ENCODE results near the gene MRPL24. TPM values are rescaled to one million over a fixed set of nuclear protein-coding genes. Genes with fewer than 3 reads are reported as not detected.

MRPL24 gene
- total and polyA plus RNA-seq, 2 donors from 2014 or later, result 71.9 to 174 TPM

DNA sequence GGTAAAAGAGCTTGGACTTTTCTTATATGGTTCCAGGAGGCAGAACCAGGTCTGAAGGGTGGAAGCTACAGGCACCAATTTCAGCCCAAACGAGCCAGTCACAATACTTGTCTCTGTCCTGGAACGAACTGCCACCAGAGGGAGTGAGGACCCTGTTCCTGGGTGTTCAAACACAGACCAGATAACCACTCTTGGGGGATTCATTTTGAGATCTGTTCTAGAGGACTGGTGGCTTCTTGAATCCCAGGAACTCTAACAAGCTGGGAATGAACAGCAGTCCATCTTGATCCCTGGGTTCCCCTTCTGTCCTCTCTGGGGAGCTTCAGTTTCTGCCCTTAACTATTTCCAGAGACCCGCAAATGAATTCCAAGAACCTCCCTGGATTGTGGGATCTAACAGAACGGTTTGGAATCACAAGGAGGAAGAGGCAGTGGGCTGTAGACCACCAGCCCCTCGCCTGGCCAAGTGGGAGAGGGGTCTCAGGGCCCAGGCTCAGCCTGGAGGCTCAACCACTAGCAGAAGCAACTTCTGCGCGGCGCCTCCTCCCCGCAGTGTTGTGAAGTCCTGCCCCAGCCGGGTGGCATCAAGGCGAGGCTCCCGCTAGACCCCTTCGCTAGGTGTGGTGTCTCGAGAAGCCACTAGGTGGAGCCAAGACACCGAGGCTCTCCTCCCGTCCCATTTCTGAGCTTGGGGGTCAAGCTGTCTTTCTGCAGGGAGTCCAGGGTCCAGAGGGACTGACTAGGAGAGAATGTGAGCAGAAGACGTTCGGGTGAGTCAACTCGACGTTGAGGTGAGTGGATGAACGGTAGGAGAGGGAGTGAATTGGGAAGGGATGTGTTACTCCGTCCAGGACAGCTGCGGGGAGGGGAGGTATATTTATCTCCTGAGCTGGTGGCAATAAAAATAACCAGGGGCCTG is 51.6 kb downstream of the MRPL24 start:
- no peak for FAIRE-seq

More for the DNA sequence above, 51.6 kb downstream of the MRPL24 start:
- H3K4me3 ChIP-seq (ENCODE audit: low read length in 3 of 3), result peak overlapping the region in 1 of 3 donors; percentile 4
- no peak overlapping the region for H3K9ac ChIP-seq (ENCODE audit: low read length in 3 of 3)
- H3K27ac ChIP-seq (ENCODE audit: low read depth in 2 of 2, low read length in 2 of 2), result no peak overlapping the region
- no peaks in the 10 kb centered on the region for H3K27me3 ChIP-seq (ENCODE audit: control insufficient read depth, insufficient read depth, low read length)
- intact Hi-C loops (cut with DNase I), result no loop called here
- H3K36me3 ChIP-seq (ENCODE audit: control insufficient read depth in 2 of 3, insufficient read depth in 3 of 3, low read length in 3 of 3), result no peaks in the 10 kb centered on the region
- no peaks in the 10 kb centered on the region for H3K9me3 ChIP-seq (ENCODE audit: control insufficient read depth in 2 of 3, insufficient read depth in 1 of 3, low read length in 3 of 3)
- TF ChIP-seq, protein P1, sequence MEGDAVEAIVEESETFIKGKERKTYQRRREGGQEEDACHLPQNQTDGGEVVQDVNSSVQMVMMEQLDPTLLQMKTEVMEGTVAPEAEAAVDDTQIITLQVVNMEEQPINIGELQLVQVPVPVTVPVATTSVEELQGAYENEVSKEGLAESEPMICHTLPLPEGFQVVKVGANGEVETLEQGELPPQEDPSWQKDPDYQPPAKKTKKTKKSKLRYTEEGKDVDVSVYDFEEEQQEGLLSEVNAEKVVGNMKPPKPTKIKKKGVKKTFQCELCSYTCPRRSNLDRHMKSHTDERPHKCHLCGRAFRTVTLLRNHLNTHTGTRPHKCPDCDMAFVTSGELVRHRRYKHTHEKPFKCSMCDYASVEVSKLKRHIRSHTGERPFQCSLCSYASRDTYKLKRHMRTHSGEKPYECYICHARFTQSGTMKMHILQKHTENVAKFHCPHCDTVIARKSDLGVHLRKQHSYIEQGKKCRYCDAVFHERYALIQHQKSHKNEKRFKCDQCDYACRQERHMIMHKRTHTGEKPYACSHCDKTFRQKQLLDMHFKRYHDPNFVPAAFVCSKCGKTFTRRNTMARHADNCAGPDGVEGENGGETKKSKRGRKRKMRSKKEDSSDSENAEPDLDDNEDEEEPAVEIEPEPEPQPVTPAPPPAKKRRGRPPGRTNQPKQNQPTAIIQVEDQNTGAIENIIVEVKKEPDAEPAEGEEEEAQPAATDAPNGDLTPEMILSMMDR (IDR thresholded peaks at IDR 0.05; ENCODE audit: borderline replicate concordance, extremely low read depth, insufficient read depth), result peak; percentile 89
- peak; percentile 90 to 96 (median 95) for DNase-seq
- peaks cover 0 to 12% (median 6%) of the 10 kb centered on the region in 3 donors for H3K4me1 ChIP-seq (ENCODE audit: control insufficient read depth in 2 of 3, insufficient read depth in 2 of 3, low read depth in 1 of 3, low read length in 3 of 3)

Other genes with a start within 250 kb of the MRPL24 start
- 49.3 TPM for gene MEF2D, start 240.3 kb downstream of the MRPL24 start, total RNA-seq
- 13.7 TPM for gene MEF2D, start 240.3 kb downstream of the MRPL24 start, polyA plus RNA-seq (ENCODE audit: insufficient read depth, low read depth, low replicate concordance)
- gene IQGAP3, start 168.5 kb downstream of the MRPL24 start, total RNA-seq, result 1.7 TPM
- 0.13 TPM for gene IQGAP3, start 168.5 kb downstream of the MRPL24 start, polyA plus RNA-seq (ENCODE audit: insufficient read depth, low read depth, low replicate concordance)
- gene TTC24, start 161.4 kb downstream of the MRPL24 start, total RNA-seq, result 0.57 TPM
- gene TTC24, start 161.4 kb downstream of the MRPL24 start, polyA plus RNA-seq (ENCODE audit: insufficient read depth, low read depth, low replicate concordance), result not detected
- 78.0 TPM for gene NAXE, start 149.3 kb downstream of the MRPL24 start, total RNA-seq
- gene NAXE, start 149.3 kb downstream of the MRPL24 start, polyA plus RNA-seq (ENCODE audit: insufficient read depth, low read depth, low replicate concordance), result 221 TPM
- 24.0 TPM for gene GPATCH4, start 139.6 kb downstream of the MRPL24 start, total RNA-seq
- 26.2 TPM for gene GPATCH4, start 139.6 kb downstream of the MRPL24 start, polyA plus RNA-seq (ENCODE audit: insufficient read depth, low read depth, low replicate concordance)
- 1.9 TPM for gene HAPLN2, start 121.7 kb downstream of the MRPL24 start, total RNA-seq
- gene HAPLN2, start 121.7 kb downstream of the MRPL24 start, polyA plus RNA-seq (ENCODE audit: insufficient read depth, low read depth, low replicate concordance), result 0.30 TPM
- gene BCAN, start 99.0 kb downstream of the MRPL24 start, total RNA-seq, result 0.19 TPM
- gene BCAN, start 99.0 kb downstream of the MRPL24 start, polyA plus RNA-seq (ENCODE audit: insufficient read depth, low read depth, low replicate concordance), result 0.45 TPM
- gene NES, start 63.7 kb downstream of the MRPL24 start, total RNA-seq, result 50.7 TPM
- gene NES, start 63.7 kb downstream of the MRPL24 start, polyA plus RNA-seq (ENCODE audit: insufficient read depth, low read depth, low replicate concordance), result 44.3 TPM
- 15.2 TPM for gene CRABP2, start 35.5 kb downstream of the MRPL24 start, total RNA-seq
- 21.6 TPM for gene CRABP2, start 35.5 kb downstream of the MRPL24 start, polyA plus RNA-seq (ENCODE audit: insufficient read depth, low read depth, low replicate concordance)
- gene METTL25B, start 12.6 kb downstream of the MRPL24 start, total RNA-seq, result 35.2 TPM
- gene METTL25B, start 12.6 kb downstream of the MRPL24 start, polyA plus RNA-seq (ENCODE audit: insufficient read depth, low read depth, low replicate concordance), result 29.4 TPM
- gene ISG20L2, start 12.3 kb downstream of the MRPL24 start, total RNA-seq, result 23.3 TPM
- gene ISG20L2, start 12.3 kb downstream of the MRPL24 start, polyA plus RNA-seq (ENCODE audit: insufficient read depth, low read depth, low replicate concordance), result 13.3 TPM
- gene HDGF, start 10.6 kb upstream of the MRPL24 start, total RNA-seq, result 198 TPM
- 206 TPM for gene HDGF, start 10.6 kb upstream of the MRPL24 start, polyA plus RNA-seq (ENCODE audit: insufficient read depth, low read depth, low replicate concordance)
- 52.8 TPM for gene PRCC, start 26.4 kb upstream of the MRPL24 start, total RNA-seq
- 50.5 TPM for gene PRCC, start 26.4 kb upstream of the MRPL24 start, polyA plus RNA-seq (ENCODE audit: insufficient read depth, low read depth, low replicate concordance)
- 4.3 TPM for gene SH2D2A, start 75.8 kb upstream of the MRPL24 start, total RNA-seq
- 0.32 TPM for gene SH2D2A, start 75.8 kb upstream of the MRPL24 start, polyA plus RNA-seq (ENCODE audit: insufficient read depth, low read depth, low replicate concordance)
- gene INSRR, start 118.0 kb upstream of the MRPL24 start, total RNA-seq, result 0.35 TPM
- 2.4 TPM for gene INSRR, start 118.0 kb upstream of the MRPL24 start, polyA plus RNA-seq (ENCODE audit: insufficient read depth, low read depth, low replicate concordance)
- gene NTRK1, start 119.8 kb upstream of the MRPL24 start, total RNA-seq, result 1.0 TPM
- gene NTRK1, start 119.8 kb upstream of the MRPL24 start, polyA plus RNA-seq (ENCODE audit: insufficient read depth, low read depth, low replicate concordance), result 1.3 TPM
- gene PEAR1, start 152.6 kb upstream of the MRPL24 start, total RNA-seq, result 17.2 TPM
- gene PEAR1, start 152.6 kb upstream of the MRPL24 start, polyA plus RNA-seq (ENCODE audit: insufficient read depth, low read depth, low replicate concordance), result 4.5 TPM
- 0.50 TPM for gene LRRC71, start 179.5 kb upstream of the MRPL24 start, total RNA-seq
- gene LRRC71, start 179.5 kb upstream of the MRPL24 start, polyA plus RNA-seq (ENCODE audit: insufficient read depth, low read depth, low replicate concordance), result 0.19 TPM

All from kidney (tissue), 14 donors.